ENCODE measurements around the gene ALG2. TPM values are rescaled to one million over a fixed set of nuclear protein-coding genes. Genes with fewer than 3 reads are reported as not detected.

ALG2 gene
- total and polyA plus RNA-seq, 2 of the 4 experiments (the other 2 are of a cell fraction): 36.4 to 38.4 TPM

DNA sequence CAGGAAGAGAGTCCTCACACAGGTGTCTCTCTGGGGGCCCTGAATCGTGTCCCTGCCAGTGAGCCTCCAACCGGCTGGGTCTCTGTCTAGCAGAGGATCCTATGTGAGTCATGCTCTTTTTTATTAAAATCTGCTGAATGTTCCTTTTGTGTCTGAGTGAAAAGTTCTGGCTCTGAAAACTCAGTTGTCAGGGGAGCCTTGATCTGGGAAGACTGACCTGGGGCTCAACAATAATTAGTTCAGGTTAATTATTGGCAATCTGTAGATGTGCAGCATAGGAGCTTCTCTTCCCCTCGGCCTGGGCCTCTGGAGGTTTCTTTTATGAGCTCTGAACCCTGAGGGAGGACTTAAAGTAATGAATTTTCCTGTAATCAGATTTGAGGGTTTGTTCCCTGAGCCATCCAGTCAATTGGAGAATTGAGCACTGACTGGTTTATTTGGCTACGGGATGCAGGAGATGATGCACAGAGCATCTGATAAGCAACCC, 45.2 kb downstream of the ALG2 start:
- Histone ChIP-seq H3K36me3 (ENCODE audit: control insufficient read depth, insufficient read depth, low read length) (no peaks in the 10 kb centered on the region), H2BK15ac (ENCODE audit: low read depth, low read length) (no peak overlapping the region), H3K9me3 (ENCODE audit: control insufficient read depth, insufficient read depth, low read length) (no peaks in the 10 kb centered on the region), H3K27me3 (ENCODE audit: control insufficient read depth, insufficient read depth, low read length) (no peaks in the 10 kb centered on the region), H3K4me3 (ENCODE audit: insufficient read depth, low read depth, low read length) (no peak overlapping the region), H3K9ac (ENCODE audit: low read depth, low read length) (no peak overlapping the region), H3K18ac (ENCODE audit: low read depth, low read length) (no peak overlapping the region), H3K14ac (replicated peaks; ENCODE audit: low read depth, low read length) (no peak overlapping the region), H3K23ac (ENCODE audit: low read depth, low read length) (no peak overlapping the region), H3K9me1 (ENCODE audit: insufficient read depth, low read length) (peaks cover 2% of the 10 kb centered on the region; the same call in 1 of the 2 replicates), H2AFZ (replicated peaks; ENCODE audit: low read length, poor library complexity) (no peak overlapping the region), H4K20me1 (ENCODE audit: insufficient read depth, low read length) (no peaks in the 10 kb centered on the region), H3K56ac (ENCODE audit: extremely low read depth, insufficient read depth, low read length) (no peak overlapping the region), H3K4me2 (ENCODE audit: low read depth, low read length) (no peak overlapping the region), H3K4ac (ENCODE audit: low read depth, low read length) (no peak overlapping the region), H2AK5ac (ENCODE audit: low read depth, low read length) (no peak overlapping the region), H2BK5ac (ENCODE audit: low read depth, low read length, poor library complexity, severe bottlenecking) (no peak overlapping the region), H2AK9ac (replicated peaks; ENCODE audit: low read depth, low read length, poor library complexity) (no peak overlapping the region), H3K79me1 (ENCODE audit: low read depth in 1 of 2, low read length in 2 of 2) (no peaks in the 10 kb centered on the region), H2BK120ac (ENCODE audit: low read depth, low read length) (no peak overlapping the region), H4K5ac (ENCODE audit: low read depth, low read length) (no peak overlapping the region), H3K4me1 (ENCODE audit: control insufficient read depth, insufficient read depth, low read length) (peaks cover 13% of the 10 kb centered on the region), H3K27ac (ENCODE audit: insufficient read depth, low read length) (no peak overlapping the region), H2BK20ac (ENCODE audit: low read depth, low read length) (no peak overlapping the region), H4K91ac (ENCODE audit: insufficient read depth, low read depth, low read length) (no peak overlapping the region), H4K8ac (ENCODE audit: low read depth in 2 of 2, low read length in 2 of 2) (no peak overlapping the region)
- ATAC-seq (ENCODE audit: low read depth) (peak; percentile 24; the same call in 1 of the 2 replicates), DNase-seq (no peak)
- in situ Hi-C loops (cut with MboI; ENCODE audit: low sequenced_read_pairs) (loop anchor here (25.0 kb wide), 1 partner anchor 1411 kb away; the partner anchor contains the start of gene CAVIN4), intact Hi-C loops (cut with micrococcal nuclease) (no loop called here), dilution Hi-C loops (cut with HindIII; ENCODE audit: low sequenced_read_pairs, unreplicated experiment) (no loop called here)
- no CpG with 5 or more reads among the region's 4 CpGs for WGBS, 2 experiments (ENCODE audit: extremely low coverage in 2 of 2, insufficient read length in 1 of 2)
- BruUV-seq (replicated peaks): no TSS peak
- POLR2A ChIA-PET (ENCODE audit: unreplicated experiment): no interaction called here
- CTCF ChIA-PET: no interaction called here
- no peak for TF ChIP-seq POLR2A (IDR thresholded peaks at IDR 0.05; ENCODE audit: low read depth, low read length)
- no peak for TF ChIP-seq MAZ (IDR thresholded peaks at IDR 0.05; ENCODE audit: borderline replicate concordance, low read depth, low read length)
- no peak for TF ChIP-seq FOS (IDR thresholded peaks at IDR 0.05; ENCODE audit: low read depth, low read length)
- no peak for TF ChIP-seq RFX5 (IDR thresholded peaks at IDR 0.05; ENCODE audit: low read depth, low read length)
- TF ChIP-seq, protein P1, sequence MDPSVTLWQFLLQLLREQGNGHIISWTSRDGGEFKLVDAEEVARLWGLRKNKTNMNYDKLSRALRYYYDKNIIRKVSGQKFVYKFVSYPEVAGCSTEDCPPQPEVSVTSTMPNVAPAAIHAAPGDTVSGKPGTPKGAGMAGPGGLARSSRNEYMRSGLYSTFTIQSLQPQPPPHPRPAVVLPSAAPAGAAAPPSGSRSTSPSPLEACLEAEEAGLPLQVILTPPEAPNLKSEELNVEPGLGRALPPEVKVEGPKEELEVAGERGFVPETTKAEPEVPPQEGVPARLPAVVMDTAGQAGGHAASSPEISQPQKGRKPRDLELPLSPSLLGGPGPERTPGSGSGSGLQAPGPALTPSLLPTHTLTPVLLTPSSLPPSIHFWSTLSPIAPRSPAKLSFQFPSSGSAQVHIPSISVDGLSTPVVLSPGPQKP (IDR thresholded peaks at IDR 0.05; ENCODE audit: borderline replicate concordance, low read depth, low read length): no peak
- TF ChIP-seq CHD1 (IDR thresholded peaks at IDR 0.05; ENCODE audit: low read depth, low read length): no peak
- TF ChIP-seq RAD21 (IDR thresholded peaks at IDR 0.05; ENCODE audit: low read length): no peak
- TF ChIP-seq RCOR1 (IDR thresholded peaks at IDR 0.05; ENCODE audit: insufficient replicate concordance, low read length): no peak
- no peak for TF ChIP-seq SMC3 (IDR thresholded peaks at IDR 0.05; ENCODE audit: low read depth, low read length)
- TF ChIP-seq MXI1 (IDR thresholded peaks at IDR 0.05; ENCODE audit: borderline replicate concordance, low read depth, low read length): no peak
